Astrocyte of the spinal cord (primary cell): Measurements from ENCODE around the gene PTPRG.

Source experiments
- DNase-seq: peaks from one replicate; pipeline ENCODE4 v3.0.0; 2011; ENCODE audit warnings: low read depth, low spot score
- H3K4me3 ChIP-seq: 2 replicates; pipeline ENCODE4 v1.5.1; 2011; ENCODE audit warnings: low read depth, mild to moderate bottlenecking, low read length, moderate library complexity
- in situ Hi-C: cut with HindIII; loops from 2 replicates; pipeline ENCODE4 v1.10.0; 2017; ENCODE audit warnings: low sequenced_read_pairs
- TF ChIP-seq, protein P1 (sequence below): IDR thresholded peaks from 2 replicates; pipeline ENCODE4 v1.5.1; 2012; ENCODE audit warnings: low read depth, mild to moderate bottlenecking, low read length, inconsistent platforms

The PTPRG gene

DNA sequence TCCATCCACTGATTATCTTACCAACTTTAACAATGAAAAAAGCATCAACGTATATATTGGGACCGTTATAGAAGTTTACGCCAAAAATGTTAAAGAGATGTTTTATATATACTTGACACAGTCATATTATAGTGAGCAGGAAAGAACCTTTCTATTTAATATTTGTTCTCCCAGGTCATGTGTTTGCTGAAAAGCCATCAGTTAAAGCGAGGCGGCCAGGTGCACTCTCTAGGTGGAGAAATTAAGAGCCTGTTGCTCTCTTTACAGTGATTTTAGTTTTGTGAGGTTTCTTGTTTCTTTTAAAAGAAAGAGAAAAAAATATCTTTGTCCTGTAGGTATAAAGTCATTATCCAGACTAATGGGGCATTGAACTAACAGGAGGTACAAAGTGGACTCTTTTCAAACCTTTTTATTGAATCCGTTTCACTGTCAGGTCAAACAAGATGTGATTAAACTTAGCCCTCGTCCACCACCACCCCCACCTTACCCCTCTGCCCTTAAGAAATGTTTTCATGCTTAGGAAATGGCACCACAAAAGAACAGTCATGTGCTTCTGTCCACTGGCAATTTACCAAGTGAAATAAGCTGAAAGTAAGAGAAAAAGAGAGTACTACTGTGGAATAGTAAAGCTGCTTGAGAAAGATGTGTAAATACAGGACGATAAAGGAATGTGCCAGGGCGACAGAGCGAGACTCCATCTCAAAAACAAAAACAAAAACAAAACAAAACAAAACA, 279.9 kb downstream of the PTPRG start:
- H3K4me3 ChIP-seq: no peak overlapping the region
- peak; percentile 82 for DNase-seq
- in situ Hi-C loops: no loop called here
- TF ChIP-seq, protein P1, sequence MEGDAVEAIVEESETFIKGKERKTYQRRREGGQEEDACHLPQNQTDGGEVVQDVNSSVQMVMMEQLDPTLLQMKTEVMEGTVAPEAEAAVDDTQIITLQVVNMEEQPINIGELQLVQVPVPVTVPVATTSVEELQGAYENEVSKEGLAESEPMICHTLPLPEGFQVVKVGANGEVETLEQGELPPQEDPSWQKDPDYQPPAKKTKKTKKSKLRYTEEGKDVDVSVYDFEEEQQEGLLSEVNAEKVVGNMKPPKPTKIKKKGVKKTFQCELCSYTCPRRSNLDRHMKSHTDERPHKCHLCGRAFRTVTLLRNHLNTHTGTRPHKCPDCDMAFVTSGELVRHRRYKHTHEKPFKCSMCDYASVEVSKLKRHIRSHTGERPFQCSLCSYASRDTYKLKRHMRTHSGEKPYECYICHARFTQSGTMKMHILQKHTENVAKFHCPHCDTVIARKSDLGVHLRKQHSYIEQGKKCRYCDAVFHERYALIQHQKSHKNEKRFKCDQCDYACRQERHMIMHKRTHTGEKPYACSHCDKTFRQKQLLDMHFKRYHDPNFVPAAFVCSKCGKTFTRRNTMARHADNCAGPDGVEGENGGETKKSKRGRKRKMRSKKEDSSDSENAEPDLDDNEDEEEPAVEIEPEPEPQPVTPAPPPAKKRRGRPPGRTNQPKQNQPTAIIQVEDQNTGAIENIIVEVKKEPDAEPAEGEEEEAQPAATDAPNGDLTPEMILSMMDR: no peak

DNA sequence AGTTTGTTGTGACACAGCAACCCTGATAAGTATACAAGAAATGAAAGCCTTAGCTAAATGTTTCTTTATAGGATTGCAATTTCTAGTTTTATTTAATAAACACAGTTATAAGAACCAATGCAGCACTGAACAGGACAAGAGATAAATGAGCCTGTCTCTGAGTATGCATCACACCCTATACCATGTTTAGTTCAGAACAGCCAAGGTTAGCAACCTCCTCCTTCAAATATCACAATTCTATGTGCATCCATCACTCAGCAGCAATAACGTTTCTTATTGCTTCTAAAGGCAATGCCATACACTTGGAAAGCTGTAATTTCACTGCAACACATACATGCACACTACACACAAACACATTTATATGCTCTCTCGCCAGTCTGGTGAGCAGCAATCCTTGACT, 280.6 kb downstream of the PTPRG start:
- in situ Hi-C loops: no loop called here
- DNase-seq: no peak
- no peak overlapping the region for H3K4me3 ChIP-seq
- TF ChIP-seq, protein P1: no peak

DNA sequence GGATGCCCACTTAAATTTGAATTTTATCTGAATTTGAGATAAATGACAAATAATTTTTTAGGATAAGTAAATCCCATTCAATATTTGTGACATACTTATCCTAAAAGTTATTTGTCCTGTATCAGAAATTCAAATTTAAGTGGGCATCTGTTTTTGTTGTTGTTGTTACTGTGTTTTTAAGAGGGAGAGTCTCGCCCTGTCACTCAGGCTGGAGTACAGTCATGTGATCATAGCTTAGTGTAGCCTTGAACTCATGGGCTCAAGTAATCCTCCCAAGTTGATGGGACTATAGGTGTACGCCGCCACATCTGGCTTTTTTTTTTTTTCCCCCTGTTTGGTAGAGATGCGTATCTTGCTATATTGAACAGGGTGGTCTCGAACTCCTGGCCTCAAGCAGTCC, 283.0 kb downstream of the PTPRG start:
- in situ Hi-C loops: no loop called here
- TF ChIP-seq, protein P1: no peak
- no peak for DNase-seq
- H3K4me3 ChIP-seq: no peak overlapping the region

DNA sequence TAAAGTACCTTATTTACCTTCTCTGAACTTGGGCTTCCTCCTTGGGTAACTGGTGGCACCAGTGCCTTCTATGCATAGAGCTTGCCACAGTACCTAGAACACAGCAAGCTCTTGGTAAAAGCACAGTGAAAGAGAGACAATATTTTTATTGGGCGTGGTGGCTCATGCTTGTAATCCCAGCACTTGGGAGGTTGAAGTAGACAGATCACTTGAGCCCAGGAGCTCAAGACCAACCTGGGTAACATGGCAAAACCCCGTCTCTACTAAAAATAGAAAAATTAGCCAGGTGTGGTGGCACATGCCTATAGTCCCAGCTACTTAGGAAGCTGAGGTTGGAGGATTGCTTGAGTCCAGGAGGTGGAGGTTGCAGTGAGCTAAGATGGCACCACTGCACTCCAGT, 285.1 kb downstream of the PTPRG start:
- H3K4me3 ChIP-seq: no peak overlapping the region
- DNase-seq: no peak
- in situ Hi-C loops: no loop called here
- TF ChIP-seq, protein P1: no peak

DNA sequence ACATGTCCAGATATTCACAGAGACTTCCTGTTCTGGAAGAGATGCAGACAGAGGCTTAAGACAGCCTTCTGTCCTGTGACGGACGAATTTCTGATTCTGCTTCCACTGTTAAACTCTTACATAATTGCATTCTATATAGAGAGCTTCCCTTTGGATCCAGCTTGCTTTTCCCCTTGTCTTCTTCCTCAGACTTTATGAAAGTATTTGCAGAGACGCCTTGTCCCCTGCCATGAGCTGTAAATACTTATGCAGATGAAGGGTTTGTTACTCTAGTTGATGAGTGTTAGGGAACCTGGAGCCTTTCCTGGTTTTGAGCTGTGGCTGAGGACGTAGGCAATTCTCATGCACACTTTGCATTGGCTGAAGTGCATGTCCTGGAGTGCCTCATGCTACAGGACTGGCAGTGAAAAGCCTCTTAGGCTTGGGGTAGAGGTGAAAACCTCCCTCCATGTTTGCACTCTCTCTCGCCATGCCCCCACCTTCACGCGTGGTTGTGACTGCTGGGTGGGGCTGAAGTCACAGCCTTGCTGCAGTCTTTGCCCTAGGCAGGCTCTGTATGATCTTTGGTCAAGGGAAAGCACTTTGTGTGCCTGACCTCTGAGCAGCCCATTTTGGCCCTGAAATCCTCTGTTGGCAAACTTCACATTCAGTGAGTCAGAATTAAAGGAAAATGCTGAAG, 286.6 kb downstream of the PTPRG start:
- H3K4me3 ChIP-seq: no peak overlapping the region
- TF ChIP-seq, protein P1: no peak
- in situ Hi-C loops: no loop called here
- peak; percentile 59 for DNase-seq

DNA sequence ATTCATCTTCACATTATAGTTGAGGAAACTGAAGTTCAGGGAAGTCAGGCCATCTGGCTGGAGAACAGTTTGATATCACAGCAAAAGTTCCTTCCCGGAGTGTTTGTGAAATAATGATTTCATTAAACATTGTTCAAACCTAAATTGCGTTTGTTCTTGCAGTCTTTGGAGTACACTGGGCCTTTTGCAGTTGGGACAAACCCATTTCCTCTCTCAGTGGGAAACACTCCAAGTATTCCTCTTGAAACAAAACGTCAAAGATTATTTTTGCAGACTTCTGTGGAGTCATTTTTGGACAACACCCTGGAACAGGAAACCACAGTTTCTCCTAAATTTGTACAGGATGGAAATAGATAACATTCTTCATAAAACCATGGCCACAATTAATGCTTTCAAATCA, 287.5 kb downstream of the PTPRG start:
- TF ChIP-seq, protein P1: no peak
- DNase-seq: peak; percentile 93
- no peak overlapping the region for H3K4me3 ChIP-seq
- in situ Hi-C loops: no loop called here
